Mucosa of gallbladder (tissue), 1 donor: ENCODE data around the gene ANKRD33B. TPM values are rescaled to one million over a fixed set of nuclear protein-coding genes. Genes with fewer than 3 reads are reported as not detected.
"Not testable (repeated sequence)": the region's sequence is repeated elsewhere in the genome, so short reads cannot be mapped to it uniquely, and the experiment has no call there.

Experiments
- DNase-seq: peaks from one replicate; pipeline ENCODE4 v3.0.0-alpha.2; 2020; ENCODE audit warnings: low spot score
- total RNA-seq: library from RNA; stranded (reverse); gene quantifications from one replicate; pipeline ENCODE4 v1.2.1, GENCODE V29; 2021
- donor health status: DM: no; HTN: no; CAD: no.

The ANKRD33B gene
- total RNA-seq, result 1.4 TPM

- peak; percentile 45 for DNase-seq
Observed at GRCh38 chr5:10563945-10564837, at the start of gene ANKRD33B. Gene ANKRD33B (plus strand): TSS chr5:10564070. CDS start chr5:10564468, 398 bp downstream.

- DNase-seq, result not testable (repeated sequence)
Observed at GRCh38 chr5:10514572-10514971, 49.3 kb upstream of the ANKRD33B start.

DNA sequence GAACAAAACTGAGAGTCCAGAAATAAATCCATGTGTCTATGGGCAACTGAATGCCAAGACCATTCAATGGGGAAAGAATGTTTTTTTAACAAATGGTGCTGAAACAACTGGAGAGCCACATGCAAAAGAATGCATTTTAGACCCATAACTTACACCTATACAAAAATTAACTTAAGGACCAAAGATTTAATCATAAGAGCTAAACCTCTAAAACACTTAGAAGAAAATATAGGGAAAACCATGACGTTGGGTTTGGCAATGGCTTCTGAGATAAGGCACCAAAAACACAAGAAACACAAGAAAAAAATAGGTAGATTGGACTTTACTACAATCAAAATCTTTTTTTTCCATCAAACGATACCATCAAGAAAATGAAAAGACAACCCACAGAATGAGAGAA lies 48.4 kb upstream of the ANKRD33B start:
- no peak for DNase-seq

GRCh38 chr5:10518347-10518746 lies 45.5 kb upstream of the ANKRD33B start:
- no peak for DNase-seq

DNA sequence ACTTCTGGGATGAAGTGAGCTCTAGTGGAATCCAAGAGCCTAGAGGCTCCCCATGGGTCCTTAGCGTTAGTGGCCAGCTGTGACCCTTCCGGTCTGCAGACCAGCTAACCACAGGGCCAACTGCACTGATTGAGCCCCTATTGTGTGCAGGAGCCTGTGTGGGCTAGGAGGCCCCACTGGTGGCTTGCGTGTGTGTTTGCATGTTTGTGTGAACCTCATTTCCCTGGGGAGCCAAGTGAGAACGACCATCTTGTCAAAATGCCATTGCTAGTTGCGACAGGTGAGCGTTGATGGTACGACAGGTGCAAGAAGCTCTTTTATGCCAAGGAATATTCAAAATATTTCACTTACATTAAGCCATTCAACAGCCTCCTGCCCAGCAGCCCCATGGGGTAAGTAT lies 44.1 kb upstream of the ANKRD33B start:
- no peak for DNase-seq

DNA sequence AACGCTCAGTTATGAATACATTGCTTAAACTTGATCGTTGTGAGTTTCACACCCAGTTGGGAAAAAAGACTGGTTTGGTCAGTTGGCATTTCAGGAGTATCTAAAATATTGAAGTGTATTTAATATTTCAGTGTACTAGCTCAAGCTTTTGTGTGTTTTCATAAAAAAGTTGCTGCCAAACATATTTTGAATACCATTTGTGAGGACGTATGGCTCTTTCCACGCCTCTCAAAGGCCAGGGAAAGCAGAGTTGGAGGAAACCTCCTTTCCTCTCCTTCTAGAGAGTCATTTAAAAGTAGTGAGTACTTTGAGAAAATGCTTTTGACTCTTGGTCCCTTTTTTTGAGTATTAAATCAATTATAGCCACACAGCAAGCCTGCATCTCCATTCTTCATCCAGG lies 43.2 kb upstream of the ANKRD33B start:
- DNase-seq, result no peak

GRCh38 chr5:10521466-10522223 lies 42.2 kb upstream of the ANKRD33B start:
- DNase-seq, result no peak

DNA sequence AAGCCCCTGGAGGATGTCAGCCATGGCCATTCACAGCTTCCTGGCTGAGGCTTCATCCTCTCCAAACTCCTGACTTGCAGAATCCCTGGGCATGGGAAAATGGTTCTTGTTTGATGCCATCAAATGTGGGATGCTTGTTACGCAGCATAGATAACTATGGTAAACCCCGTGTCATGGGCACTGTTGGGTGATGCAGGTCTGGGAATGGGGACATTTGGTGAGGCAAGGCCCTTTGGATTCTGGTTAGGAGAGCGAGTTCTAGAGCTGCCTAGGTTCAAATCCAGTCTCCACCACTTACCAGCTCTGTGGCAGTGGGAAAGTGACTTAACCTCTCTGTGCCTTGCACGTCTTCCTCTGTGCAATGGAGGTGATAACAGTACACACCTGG lies 41.7 kb upstream of the ANKRD33B start:
- DNase-seq, result no peak

GRCh38 chr5:10524376-10525123 lies 39.3 kb upstream of the ANKRD33B start:
- DNase-seq, result no peak

- DNase-seq, result no peak
Observed at GRCh38 chr5:10525124-10525495, 38.8 kb upstream of the ANKRD33B start.

DNA sequence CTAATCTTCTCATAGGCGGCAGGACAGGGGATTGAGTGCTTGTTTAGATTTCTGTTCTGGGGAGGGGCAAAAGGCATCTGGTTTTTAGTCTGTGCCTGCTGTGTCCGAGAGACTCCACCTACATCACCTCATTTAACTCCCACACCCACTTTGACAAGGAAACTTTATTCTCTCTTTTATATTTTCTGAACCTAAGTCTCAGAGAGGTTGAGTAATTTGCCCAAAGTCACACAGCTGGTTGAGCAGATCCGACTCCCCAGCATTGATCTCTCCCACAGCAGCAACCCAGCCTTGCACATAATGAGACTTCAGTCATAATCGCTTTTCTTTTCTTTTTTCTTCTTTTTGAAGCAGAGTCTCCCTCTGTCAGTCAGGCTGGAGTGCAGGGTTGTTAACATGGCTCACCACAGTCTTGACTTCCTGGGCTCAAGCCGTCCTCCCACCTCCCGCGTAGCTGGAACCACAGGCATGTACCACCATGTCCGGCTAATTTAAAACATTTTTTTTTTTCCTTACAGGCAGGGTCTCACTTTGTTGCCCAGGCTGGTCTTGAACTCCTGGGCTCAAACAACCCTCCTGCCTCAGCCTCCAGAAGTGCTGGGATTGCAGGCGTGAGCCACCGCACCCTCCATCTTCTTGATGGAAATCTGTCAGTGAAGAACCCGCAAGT lies 36.5 kb upstream of the ANKRD33B start:
- no peak for DNase-seq

DNA sequence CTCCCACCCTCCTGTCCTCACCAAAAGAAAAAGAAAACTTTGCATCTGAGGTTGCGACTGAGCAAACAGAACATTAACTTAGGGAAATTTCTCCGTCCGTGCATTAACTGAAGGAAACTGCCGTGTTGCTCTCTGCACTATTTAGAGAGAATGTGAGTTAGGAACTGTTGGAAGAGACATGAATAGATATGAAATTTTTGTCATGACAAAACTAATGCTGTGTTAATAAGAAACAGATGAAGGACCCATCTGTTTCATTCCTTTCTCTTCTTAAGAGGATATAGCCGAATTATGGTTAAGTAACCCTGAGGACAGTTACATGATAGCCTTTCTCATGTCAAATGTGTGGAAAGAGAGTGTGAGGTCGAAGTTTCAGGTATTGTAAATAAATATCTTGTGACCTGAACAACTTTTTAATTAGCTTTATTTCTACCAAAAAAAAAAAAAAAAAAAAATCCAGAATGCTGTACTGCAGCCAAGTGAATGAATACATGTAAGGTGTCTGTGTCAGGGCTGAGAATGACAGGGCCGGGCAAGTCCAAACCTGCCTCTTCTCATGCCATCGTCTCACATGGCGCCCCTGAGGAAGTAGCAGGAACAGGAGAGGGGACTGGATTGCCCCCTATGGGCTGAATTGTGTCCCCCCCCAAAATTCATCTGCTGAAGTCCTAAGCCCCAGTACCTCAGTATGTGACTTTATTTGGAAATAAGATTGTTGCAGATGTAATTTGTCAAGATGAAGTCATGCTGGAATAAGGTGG lies 35.6 kb upstream of the ANKRD33B start:
- no peak for DNase-seq

DNA sequence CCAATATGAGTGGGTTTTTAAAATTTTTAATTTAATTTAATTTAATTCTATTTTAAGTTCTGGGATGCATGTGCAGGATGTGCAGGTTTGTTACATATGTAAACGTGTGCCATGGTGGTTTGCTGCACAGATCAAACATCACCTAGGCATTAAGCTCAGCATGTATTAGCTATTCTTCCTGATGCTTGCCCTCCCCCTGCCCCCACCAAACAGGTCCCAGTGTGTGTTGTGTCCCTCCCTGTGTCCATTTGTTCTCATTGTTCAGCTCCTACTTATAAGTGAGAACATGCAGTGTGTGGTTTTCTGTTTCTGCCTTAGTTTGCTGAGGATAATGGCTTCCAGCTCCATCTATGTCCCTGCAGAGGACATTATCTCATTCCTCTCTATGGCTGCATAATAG lies 35.0 kb upstream of the ANKRD33B start:
- DNase-seq, result no peak

DNA sequence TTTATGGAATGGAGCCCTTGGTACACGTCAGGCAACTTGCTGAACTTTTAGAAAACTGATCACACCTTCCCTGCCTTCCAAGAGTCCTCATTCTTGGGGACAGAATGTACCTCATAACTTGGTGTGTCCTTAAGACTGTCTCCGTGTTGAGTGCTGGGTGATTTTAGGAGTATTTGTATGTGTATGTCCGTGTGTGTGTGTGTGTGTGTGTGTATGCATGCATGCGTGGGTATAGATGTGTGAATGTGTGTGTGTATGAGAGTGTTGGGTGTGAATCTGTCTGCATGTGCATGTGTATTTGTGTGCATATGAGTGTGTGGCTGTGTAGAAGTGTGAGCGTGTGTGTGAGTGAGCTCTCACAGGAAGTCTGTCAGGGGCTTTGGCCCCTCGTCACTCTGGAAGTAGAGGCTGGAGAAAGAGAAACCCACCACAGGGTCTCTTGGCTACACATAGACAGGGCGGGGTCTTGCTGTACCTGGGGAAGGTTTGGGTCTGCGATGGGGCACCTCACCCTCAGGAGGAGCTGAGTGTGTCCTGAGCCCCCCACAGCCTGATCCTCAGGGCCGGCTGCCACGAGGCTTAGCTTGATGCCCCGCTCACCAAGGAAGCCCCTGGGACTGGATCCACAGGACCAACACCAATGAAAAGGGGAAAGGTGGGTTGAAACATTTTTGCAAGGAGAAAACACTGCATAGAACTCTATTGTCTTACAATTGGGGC lies 33.1 kb upstream of the ANKRD33B start:
- no peak for DNase-seq

DNA sequence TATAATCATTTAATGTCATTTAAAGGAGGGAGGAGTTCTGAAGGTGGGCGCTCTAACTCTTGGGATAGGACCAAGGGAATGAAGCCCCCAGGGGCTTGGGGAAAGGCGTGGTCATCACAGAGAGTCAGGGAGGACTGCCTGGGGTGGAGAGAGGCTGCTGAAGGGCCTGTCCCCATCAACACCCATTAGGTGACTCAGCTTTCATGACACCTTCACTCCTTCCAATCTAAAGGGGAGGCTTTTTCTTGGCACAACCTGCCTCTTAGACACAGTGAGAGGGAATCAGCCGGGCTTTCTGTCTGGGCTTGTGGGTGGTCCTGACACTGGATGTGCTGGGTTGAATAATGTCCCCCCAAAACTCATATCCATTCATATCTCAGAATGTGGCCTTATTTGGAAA lies 31.4 kb upstream of the ANKRD33B start:
- no peak for DNase-seq

DNA sequence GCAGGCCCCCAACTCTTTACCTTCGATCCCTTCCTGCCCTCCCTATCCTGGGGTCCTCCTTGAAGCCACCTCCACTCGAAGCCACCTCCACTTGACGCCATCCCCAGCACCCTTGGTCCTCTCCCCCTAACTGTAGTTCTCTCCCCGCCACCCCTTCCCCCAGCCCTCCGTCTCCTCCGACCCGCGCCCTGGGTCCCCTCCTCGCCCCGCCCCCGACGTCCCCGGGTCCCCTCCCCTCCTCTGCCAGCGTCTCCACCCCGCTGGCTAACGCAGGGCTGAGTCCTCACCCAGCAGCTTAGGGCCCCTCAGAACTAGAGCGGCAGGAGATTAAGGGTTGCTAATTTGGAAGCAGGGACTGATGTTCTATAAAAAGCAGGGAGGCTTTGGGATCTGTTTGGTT lies 30.6 kb upstream of the ANKRD33B start:
- DNase-seq, result no peak

- DNase-seq, result no peak
Observed at GRCh38 chr5:10534561-10535530, 29.0 kb upstream of the ANKRD33B start.

DNA sequence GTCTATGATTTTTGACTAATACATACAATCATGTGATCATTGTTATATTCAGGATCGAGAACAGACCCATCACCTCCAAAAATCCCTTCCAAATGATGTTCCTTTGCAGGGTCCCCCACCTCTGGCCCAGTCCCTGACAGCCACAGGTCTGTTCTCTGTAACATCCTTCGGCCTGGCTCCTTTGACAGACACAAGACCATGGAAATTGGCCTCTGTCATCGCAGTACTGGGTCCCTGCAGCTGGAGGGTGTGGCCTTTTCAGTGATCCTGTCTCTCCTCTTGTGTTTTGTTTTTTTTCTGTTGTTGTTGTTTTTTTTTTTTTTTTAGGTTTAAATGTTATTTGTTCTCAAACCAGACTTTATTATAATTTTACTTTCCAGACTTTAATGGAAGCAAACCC lies 27.4 kb upstream of the ANKRD33B start:
- DNase-seq, result no peak

- DNase-seq, result no peak
Observed at GRCh38 chr5:10536931-10537579, 26.8 kb upstream of the ANKRD33B start.
